SK-N-SH (cell line): ENCODE data around the gene PLEK2.

Source experiments
- CHD2 ChIP-seq: fragments of 150-350 bp; IDR thresholded peaks from 2 replicates; pipeline ENCODE4 v1.6.1; 2018; ENCODE audit warnings: low read length; ENCODE audit not compliant: partially characterized antibody
- CTCF ChIP-seq: fragments of 200-600 bp; sonication (generic); IDR thresholded peaks from 2 replicates; pipeline ENCODE4 v1.6.1; 2017; ENCODE audit warnings: antibody characterized with exemption, mild to moderate bottlenecking, moderate library complexity
- EZH2phosphoT487 ChIP-seq: fragments of 200-600 bp; sonication (generic); IDR thresholded peaks from 2 replicates; pipeline ENCODE4 v1.6.1; 2017; ENCODE audit warnings: low read depth, mixed run types, mild to moderate bottlenecking, antibody characterized with exemption, moderate library complexity, borderline replicate concordance
- FOSL2 ChIP-seq: IDR thresholded peaks from 2 replicates; pipeline ENCODE4 v1.4.0; 2012; ENCODE audit warnings: low read depth, mild to moderate bottlenecking, moderate library complexity, borderline replicate concordance
- POLR2AphosphoS5 ChIP-seq: IDR thresholded peaks from 2 replicates; pipeline ENCODE4 v1.6.1; 2012; ENCODE audit warnings: low read depth, low read length
- TAF1 ChIP-seq: IDR thresholded peaks from 2 replicates; pipeline ENCODE4 v1.6.1; 2012; ENCODE audit warnings: low read depth, mild to moderate bottlenecking, low read length, moderate library complexity, borderline replicate concordance

GRCh38 chr14:67426161-67426560, 14.2 kb upstream of the PLEK2 start:
- TF ChIP-seq CTCF: no peak
- no peak for TF ChIP-seq TAF1
- TF ChIP-seq CHD2: no peak
- no peak for TF ChIP-seq FOSL2
- TF ChIP-seq EZH2phosphoT487: no peak
- no peak for TF ChIP-seq POLR2AphosphoS5
